Measurements from ENCODE around the gene NTM.

NTM gene

GRCh38 chr11:132125988-132126871, 755.8 kb downstream of the NTM start:
- peak in 8 of 51 donors; percentile 5 to 59 (median 22) for DNase-seq

GRCh38 chr11:132126973-132127899, 756.8 kb downstream of the NTM start:
- DNase-seq: peak in 34 of 51 donors; percentile 5 to 79 (median 48)

- DNase-seq: peak in 1 of 51 donors; percentile 23
Measured at GRCh38 chr11:132127900-132128288, 757.5 kb downstream of the NTM start.

- DNase-seq: peak in 1 of 51 donors; percentile 12
Measured at GRCh38 chr11:132131047-132131446, 760.6 kb downstream of the NTM start.

GRCh38 chr11:132131961-132132360, 761.5 kb downstream of the NTM start:
- no peak for DNase-seq

- DNase-seq: no peak
Measured at GRCh38 chr11:132134322-132134721, 763.9 kb downstream of the NTM start.

GRCh38 chr11:132137289-132137980, 767.0 kb downstream of the NTM start:
- no peak for DNase-seq

- peak in 3 of 51 donors; percentile 6 to 17 (median 15) for DNase-seq
Measured at GRCh38 chr11:132137981-132138313, 767.5 kb downstream of the NTM start.

GRCh38 chr11:132139181-132139580, 768.8 kb downstream of the NTM start:
- DNase-seq: no peak

- DNase-seq: no peak
Measured at GRCh38 chr11:132140056-132140455, 769.6 kb downstream of the NTM start.

- DNase-seq: no peak
Measured at GRCh38 chr11:132142121-132142520, 771.7 kb downstream of the NTM start.

GRCh38 chr11:132142554-132142953, 772.1 kb downstream of the NTM start:
- DNase-seq: peak in 1 of 51 donors; percentile 14

- no peak for DNase-seq
Measured at GRCh38 chr11:132147464-132147863, 777.0 kb downstream of the NTM start.

GRCh38 chr11:132154781-132155180, 784.4 kb downstream of the NTM start:
- DNase-seq: no peak

GRCh38 chr11:132158091-132158490, 787.7 kb downstream of the NTM start:
- DNase-seq: no peak

GRCh38 chr11:132158696-132159095, 788.3 kb downstream of the NTM start:
- DNase-seq: no peak

- no peak for DNase-seq
Measured at GRCh38 chr11:132161403-132162078, 791.1 kb downstream of the NTM start.

GRCh38 chr11:132168344-132168981, 798.0 kb downstream of the NTM start:
- no peak for DNase-seq

- no peak for DNase-seq
Measured at GRCh38 chr11:132171031-132171430, 800.6 kb downstream of the NTM start.
